Measurements from ENCODE around the gene LRP1B.
"Not testable (repeated sequence)": the region's sequence is repeated elsewhere in the genome, so short reads cannot be mapped to it uniquely, and the experiment has no call there.

Gene LRP1B

DNA sequence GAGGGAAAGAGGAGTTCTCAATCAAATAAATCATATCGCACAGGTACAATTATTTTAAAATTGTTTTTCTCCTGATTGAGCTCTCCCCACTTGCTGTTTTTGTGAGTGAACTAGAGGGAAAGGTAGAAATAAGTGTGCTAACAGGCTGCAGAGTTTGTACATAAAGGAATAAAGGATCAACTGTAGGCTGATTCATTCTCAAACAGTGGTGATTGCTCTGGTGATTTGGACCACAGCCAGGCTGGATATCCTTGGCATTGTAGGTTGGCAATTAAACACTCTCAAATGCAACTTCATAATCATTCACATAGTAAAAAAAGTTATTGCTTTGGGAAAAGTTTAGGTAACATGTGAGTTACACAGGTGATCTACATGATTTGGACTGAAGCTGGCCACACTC, 29.8 kb downstream of the LRP1B start:
- no peak for DNase-seq

DNA sequence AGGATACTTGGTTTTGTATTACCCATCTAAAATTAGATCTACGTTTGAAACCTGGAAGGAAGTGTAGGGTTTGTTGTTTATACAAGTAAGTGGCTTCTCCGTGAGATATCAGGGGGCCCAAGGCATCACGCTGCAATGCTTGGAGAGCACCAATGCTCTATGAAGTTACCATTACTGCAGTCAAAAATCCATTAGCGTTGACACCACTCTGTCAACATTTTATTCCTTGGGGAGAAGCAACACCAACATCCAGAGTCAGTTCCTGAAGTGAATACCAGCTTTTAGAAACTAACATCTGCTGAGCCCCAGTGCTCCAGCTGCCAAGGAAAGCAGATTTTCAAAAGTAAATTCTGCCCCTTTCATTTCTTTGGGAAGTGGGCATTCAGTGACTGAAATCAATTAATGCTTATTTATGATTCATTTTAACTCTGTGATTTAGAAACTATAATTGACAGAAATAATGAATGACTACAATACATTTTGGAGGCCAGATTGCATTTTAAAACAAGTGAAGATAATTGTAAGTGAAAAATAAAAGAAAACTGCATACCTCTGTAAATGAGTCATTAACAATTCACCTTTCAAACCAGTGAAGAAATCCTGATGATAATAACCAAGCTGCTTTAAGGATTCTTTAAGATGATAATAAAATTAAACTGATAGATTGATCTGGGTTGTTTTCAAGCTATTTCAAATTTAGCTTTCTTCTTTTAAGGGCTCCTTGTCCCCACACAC, 30.5 kb downstream of the LRP1B start:
- no peak for DNase-seq

DNA sequence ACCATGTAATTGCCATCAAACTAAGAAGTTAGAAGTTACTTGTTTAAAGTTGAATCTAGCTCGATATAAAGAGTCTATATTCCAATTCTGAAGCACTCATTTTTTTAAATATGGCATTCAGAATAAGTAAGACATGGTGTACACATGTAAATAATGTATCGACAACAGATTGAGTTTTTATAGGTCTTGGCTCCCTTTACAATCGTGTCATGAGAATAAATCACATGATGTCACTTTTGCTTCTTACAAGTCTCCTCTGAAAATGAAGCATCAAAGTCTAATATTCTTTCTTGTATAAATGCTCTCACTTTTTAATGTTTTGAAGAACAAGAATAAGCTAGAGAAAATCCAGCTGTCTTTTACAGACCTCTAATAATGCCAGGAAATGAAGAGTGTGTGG, 33.1 kb downstream of the LRP1B start:
- DNase-seq = no peak

DNA sequence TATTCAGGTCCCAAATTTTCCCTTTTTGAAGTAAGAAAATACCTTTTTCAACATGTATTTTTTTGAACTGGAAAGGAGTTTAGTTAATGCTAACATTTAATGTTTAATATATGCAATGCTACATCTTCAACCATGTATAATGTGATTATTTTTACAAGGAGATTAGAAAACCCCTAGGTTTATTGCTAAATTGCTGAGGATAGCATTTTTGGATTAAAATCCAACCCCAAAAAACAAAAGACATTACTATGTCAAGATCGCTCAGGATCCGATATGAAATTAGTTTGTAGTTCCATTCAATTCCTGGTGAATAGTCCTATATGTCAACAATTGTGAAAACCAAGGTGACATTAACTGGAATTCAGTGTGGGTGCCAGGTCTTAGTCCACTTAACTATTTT, 35.2 kb downstream of the LRP1B start:
- no peak for DNase-seq

DNA sequence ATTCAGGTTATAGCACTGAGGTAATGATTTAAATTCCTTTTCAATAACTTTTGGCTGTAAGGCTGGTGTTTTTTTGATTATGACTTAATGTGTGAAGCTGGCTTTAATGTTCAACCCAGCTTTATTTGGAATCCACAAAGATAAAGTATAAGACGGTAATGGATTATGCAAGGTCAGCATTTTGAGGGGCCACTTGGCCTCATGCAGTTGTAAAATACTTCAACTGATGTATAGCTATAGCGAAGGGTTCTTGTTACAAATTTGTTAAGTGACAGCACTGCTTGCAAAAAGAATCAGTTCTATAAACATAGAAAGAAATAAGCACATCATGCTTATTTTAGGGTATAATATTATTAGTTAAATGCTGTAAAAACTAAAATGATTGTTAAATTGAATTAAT, 36.6 kb downstream of the LRP1B start:
- no peak for DNase-seq

DNA sequence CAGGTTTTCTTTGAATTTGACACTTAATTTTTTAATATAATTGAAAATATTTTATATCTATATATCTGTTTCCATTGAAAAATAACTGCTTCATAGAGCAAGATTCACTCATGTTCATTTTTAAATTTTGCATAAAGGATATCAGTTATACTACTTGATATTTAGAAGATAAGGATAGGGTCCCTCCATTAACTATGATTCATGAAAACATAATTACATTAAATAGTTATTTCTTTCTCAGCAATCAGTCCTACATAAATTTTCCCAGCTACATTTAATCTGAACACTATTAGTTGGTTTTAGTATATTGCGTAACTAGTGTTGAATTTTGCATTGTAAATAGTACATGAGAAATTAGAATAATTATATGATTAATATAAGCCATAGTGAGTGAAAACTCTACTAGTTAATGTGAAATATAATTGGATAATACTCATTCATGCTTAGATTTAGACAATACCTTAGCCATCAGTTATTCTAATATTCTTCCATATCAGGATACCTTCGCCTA, 42.7 kb downstream of the LRP1B start:
- no peak for DNase-seq

DNA sequence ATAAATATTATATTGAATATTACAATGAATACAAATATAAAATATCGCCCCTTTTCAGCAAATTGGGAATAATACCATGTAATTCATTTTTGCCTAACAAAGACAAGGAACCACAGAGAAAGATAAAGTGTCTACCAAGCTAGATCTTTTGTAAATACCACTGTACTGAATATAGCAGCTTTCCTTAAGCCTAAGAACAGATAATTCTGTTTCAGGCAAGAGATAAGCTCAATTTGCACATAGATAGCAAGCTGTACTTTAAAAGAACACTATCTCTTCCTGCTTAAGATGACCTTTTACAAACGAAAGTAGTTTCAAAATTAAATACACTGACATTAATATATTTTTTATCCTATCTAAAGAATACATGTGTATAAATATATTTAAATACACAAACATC, 43.2 kb downstream of the LRP1B start:
- DNase-seq = not testable (repeated sequence)

DNA sequence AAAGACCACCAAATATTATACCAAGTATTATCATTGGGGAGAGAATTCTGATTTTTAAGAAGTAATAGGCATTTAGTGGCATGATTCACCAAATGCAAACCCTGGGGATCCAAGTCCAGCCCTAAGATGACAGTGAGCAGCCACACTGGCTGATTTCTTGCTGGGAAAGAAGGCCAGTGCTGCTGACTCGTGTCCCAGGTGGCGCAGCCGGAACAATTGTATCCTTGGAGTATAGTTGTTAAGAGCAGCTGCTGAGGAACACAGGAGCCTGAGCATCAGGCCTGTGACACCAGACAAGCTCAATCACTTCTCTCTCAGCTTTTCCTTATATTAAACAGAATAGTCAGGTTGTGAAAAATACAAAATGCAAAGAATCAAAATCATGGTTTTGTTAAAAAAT, 48.4 kb downstream of the LRP1B start:
- DNase-seq = no peak

DNA sequence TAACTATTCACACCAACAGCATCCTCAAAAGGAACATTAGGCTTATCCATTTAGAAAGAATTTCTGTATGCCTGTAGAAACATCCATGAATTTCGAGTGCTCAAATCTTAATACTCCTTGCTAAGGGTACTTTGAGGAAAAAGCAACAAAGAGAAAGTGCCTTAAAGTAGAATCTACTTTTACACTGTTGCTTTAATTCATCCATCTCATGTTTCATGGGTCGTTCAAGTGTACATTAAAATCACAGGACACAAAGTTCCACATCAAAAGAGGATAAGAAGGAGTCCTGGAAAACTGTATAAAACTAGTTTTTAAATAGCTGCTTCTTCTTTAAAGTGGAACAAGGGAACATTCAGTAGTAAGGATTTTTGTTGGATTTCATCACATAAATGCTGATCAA, 54.5 kb downstream of the LRP1B start:
- no peak for DNase-seq

DNA sequence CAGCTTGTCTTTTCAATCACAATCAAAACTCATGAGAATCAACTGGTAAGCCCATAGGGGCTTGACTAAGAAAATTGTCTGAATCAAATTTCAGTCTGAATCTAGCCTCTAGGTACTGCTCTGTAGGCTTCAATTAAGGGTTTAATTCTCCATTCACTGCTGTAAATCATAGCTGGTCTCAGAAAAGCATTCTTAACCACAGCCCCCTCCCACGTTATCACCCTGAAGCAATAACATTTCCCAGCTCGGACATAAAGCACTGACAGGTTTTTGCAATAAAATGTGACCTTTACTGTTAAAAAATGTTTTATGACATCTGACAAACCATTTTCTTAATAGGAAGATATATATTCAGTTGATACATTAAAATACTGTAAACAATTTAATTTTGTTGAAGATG, 55.0 kb downstream of the LRP1B start:
- DNase-seq = no peak

DNA sequence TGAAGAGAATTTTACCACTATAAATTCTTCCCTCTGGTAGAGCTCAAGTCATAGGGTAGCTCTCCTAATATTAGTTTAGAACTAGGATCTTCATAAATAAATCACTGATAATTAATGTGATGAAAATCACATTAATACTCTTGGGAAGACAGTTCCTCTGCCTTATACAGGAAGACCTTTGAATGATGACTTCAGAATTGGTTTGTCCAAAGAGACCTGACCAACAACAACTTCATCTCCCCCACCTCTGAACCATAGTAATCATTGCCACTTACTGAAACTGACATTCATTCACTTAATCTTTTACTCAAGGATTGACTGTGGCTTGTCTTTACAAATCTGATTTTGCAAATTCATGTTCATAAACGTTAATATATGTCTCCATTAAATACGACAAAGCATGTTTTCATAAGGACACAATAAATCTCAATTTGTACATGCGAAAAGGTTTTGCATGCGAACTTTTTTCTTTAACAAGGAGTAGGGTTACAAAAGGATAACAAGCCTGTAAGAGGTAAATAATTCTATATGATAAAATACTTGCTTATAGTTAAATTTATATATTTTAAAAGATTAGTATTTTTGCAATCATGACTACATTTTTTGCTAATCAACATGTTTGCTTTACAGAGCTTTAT, 61.4 kb downstream of the LRP1B start:
- DNase-seq = no peak

DNA sequence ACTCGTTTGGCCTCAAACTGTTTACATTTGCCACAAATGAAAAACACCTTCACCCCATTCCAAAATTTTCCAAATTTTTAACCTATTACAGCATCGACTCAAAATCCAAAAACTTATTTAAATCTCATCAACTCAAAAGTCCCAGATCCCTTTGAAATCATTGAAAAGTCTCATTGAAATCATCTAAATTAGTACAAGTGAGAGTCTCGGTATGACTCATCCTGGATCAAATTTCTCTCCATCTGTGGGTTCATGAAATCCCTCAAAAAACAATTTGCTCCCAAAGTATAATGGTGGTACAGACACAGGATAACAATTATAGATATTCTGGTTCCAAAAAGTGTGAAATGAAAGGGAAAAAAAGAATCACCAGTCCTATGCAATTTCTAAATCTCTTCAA, 65.1 kb downstream of the LRP1B start:
- DNase-seq = no peak

DNA sequence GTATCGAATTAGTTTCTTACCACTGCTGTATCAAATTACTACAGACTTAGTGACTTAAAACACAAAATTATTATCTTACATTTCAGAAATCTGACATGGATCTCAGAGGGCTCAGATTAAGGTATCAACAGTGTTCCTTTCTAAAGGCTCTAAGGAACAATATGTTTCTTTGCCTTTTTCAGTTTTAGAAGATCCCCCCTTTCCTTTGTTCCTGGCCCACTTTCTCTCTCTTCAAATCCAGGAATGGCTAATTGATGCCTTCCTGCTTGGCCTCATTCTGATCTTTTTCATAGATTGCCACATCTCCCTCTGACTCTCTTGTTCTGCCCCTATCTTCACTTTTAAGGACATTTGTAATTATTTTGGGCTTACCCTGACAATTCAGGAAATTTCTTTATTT, 65.7 kb downstream of the LRP1B start:
- no peak for DNase-seq

DNA sequence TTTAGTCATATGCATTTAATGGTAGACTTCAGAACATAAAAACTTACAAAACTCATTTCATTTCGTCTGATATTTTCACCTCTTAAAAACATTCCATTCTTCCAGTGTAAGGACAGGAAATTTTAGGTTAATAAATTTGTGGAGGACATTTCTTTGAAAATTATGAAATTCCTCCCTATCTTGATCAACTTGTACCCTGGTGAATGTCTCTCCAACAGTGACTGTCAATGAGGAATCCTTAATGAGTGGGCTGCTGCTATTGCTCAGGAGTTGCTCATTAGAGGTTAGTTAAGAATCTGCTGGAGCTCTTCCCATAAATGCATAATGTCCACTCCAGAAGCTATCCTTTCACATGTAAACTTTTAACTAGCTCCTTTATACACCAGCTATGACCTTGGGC, 69.1 kb downstream of the LRP1B start:
- no peak for DNase-seq

DNA sequence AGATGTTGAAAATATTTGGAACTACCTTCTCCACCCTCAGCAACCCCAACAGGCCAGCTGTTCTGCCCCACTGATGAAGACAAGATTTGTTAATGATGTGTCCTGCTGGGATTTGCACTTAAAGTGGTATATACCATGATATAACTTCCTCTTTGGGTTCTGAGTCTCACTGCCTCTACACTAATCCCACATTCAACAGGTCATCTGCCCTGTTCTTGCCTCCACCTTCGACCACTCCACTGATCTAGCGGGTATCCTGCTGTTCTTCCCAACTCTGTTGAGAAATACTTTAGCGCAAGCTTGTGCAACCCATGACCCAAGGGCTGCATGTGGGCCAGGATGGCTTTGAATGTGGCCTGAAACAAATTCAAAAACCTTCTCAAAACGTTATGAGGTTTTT, 72.7 kb downstream of the LRP1B start:
- DNase-seq = no peak

DNA sequence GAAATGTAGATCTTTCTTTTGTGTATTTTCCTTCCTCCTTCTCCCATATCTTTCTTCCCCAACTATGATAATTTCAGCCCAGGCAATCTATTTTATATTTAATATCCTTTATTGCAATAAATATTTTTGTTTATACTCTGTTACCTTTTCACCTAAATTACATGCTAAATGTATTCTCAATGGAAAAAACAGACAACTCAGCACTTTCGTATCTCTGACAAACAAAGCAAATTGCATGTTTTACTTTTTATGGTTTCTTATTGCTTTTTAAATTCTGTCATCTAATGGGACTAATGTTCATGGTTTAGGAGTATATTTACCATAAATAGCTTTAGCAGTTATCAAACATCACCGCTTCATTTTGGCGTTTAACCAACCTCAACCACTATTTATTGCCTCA, 74.0 kb downstream of the LRP1B start:
- DNase-seq = no peak

DNA sequence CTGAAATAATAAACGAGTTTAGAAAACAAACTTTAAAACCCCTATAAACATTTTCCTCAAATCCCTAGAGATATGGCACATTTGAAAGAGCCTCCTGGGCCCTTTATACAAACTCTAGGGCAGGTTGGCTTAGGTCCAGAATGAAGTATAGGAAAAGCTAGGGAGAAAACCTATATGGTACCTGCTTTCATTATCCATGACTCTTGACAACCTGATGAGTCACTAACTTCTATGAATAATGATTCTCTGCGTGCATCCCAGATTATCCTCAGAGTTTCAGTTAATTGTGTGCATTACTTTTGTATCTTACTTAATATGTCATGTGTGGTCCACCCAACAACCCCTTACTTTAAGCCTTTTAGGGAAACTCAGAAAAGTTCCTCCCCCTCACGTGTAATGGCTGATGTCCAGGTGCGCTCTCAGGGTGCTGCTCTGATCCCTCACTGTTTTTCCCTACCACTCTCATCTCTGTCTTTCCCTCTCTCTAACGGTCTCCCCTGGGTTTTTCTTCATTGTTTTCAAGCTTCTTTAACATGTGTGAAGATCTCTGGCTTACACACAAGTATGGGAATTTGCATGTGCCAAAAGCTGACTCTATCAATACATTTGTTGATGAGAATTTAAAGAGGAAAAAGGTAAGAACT, 78.5 kb downstream of the LRP1B start:
- no peak for DNase-seq

DNA sequence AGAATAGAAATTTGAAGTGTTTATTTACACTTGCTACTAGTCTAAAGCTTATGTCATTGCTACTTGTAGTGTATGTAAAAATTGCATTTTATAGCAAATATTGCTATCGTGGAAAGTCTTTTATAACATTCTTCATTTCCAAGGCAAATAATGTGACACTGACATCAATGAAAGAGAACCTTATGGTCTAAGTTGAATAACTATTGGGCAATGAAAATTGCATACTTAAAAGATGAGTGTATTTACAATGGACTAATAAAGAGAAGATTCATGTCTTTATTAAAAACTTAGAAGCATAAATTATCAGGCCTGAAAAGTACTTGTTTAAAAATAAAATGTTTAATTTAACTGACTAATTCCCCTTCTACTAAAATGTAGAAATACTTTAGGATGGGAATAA, 82.2 kb downstream of the LRP1B start:
- no peak for DNase-seq

DNA sequence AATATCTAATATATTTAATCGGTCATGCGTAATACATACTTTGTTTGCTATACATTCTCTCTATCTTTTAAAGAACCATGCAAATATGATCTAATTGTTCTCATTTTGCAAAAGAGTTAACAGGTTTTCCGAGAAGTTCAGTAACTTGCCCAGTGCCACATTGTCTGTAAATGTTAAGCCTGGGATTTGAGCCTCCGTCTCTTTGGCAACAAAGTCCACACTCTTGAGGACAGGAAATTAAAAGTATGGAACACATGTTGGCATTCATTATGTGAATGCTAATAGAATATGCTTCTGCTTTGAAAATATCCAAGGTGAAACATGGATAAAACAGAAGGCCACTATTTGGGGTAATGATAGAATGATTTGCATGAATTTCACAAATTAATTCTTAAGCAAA, 85.2 kb downstream of the LRP1B start:
- no peak for DNase-seq

DNA sequence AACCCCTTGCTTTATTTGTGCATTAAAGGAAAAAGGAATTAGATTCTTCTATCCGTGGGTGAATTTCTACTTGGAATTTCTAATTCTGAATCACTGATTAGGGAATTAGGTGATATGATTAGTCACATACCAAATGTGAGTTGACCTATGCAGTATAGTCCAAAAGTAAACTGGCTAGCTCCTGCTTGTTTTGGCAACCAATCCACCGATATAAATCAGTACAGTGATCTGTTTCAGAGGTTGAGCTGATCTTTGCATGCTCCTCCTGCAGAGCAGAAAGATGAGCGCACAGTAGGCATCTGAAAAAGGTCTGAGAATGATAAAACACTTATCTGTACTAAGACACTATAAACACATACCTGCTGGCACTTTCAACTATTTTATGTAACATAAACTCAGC, 86.6 kb downstream of the LRP1B start:
- no peak for DNase-seq

DNA sequence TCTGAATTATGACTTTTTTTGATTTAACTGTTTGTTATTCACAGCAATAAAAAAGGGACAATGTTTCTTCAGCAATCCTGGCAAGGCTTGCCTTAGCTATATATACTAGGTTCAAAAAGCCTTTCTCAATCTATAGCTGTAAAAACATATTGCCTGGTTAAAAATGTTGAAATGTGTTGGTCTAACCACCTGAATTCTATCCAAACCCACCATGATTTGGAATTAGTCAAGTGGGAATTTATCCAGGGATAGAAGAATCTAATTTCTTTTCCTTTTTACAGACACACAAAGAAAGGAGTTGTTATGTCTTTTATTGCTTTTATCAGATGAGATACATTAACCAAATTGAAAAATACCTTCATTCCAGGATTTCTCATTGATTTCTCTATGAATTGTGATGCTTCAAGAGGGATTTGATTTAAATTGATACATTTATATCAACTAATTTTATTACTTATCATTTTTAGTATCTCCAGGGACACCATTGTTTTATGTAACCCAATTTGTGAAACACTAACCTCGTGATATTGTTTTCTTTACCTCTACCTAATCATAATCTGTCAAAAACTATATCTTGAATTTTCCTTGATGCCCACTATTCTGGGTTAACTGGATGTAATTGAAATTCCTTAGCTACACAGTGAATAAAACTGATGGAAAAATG, 88.1 kb downstream of the LRP1B start:
- no peak for DNase-seq

DNA sequence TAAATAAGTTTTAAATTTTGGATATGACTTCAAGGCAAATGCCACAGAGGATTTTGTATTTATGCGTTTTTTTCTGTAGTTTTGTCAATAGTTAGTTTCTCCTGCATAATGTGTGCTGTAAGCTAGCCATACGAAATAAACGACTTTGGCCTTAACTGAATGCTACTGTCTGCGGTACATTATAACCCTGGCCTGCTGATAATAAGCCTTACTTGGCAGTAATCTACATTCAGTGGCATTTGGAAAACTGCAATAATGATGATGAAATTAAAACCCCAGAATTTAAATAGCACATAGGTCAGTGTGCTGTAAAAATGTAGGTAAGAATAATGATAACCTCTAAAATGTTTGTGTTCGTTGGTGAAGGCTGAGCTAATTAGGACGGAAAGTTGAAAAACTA, 88.8 kb downstream of the LRP1B start:
- DNase-seq = no peak

DNA sequence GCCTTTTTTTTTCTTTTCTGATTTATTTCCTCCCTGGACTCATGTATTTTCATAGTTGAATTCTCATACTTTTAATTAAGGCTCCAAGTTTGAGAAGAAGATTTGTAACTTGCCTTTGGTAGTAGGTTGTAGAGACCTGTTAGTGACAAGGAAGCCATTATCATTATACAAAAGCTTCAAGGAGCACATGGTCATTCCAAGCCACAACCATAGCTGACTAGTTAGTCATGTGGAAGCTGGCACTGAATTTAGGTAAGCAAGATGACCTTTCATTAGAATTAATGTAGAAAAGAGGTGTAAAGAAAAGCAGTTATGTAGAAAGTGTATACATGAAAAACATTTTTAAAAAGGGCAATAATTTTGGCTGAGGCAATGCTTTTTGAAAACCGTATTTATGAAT, 89.7 kb downstream of the LRP1B start:
- no peak for DNase-seq

DNA sequence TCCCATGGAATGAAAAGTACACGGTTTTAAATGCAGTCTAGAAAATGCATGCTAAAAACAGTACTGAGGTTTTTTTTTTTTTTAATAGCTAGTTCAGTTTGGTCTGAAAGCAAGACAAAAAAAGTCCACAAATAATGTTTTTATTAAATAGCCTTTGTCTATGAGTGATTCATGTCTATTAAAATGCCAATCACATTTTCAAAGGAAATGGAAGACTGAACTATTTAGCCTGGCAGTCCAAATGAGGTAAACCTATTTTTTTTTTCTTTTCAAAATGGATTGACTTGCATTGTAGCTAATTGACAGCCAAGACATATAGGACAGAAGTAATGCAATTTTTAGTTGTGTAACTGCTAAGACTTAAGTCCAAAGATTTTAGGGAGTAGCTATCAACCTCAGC, 90.3 kb downstream of the LRP1B start:
- no peak for DNase-seq
